ENCODE measurements around the gene ATP6V1G2.

- TF ChIP-seq EZH2 (IDR thresholded peaks at IDR 0.05; ENCODE audit: insufficient read depth, poor library complexity, severe bottlenecking), result no peak
- no peak for TF ChIP-seq EZH2phosphoT487 (IDR thresholded peaks at IDR 0.05; ENCODE audit: insufficient read depth, low read depth)
Observed at GRCh38 chr6:31586599-31587281, 40.3 kb upstream of the ATP6V1G2 start.

Data from GM23248 (cell line).